HepG2 (cell line): Measurements from ENCODE around the gene PKNOX2.

Experiments used
- PATZ1 ChIP-seq: sonication (generic); formaldehyde crosslinking; IDR thresholded peaks from 2 replicates; pipeline ENCODE4 v1.4.0; 2020; ENCODE audit warnings: missing genetic modification reagents
- TF ChIP-seq, protein P1 (sequence below): IDR thresholded peaks from 2 replicates; pipeline ENCODE4 v1.6.1; 2016; ENCODE audit warnings: low read depth

DNA sequence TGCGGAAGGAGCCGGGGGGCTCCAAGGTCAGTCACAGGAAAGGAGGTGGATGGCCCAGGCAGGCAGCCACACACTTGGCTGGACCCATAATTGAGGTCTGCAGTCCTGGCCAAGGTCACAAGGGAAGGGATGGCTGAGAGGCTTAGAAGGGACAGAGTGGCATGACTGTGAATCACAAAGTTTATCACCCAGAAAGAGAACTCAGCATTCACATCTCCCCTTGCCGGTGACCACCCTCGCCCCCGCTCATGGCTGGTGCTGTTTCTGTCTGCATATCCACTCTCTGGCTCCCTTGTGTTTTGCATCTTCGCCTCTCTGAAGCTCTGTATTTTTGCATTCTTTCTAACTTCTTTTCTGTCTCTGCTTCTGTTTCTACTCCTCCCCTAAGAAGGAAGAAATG lies 214.0 kb downstream of the PKNOX2 start:
- TF ChIP-seq PATZ1 (CRISPR knock-in tag) = no peak
- TF ChIP-seq, protein P1, sequence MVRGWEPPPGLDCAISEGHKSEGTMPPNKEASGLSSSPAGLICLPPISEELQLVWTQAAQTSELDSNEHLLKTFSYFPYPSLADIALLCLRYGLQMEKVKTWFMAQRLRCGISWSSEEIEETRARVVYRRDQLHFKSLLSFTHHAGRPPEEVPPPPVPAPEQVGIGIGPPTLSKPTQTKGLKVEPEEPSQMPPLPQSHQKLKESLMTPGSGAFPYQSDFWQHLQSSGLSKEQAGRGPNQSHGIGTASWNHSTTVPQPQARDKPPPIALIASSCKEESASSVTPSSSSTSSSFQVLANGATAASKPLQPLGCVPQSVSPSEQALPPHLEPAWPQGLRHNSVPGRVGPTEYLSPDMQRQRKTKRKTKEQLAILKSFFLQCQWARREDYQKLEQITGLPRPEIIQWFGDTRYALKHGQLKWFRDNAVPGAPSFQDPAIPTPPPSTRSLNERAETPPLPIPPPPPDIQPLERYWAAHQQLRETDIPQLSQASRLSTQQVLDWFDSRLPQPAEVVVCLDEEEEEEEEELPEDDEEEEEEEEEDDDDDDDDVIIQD (CRISPR knock-in tag) = no peak
